ENCODE measurements around the gene THEMIS2. TPM values are rescaled to one million over a fixed set of nuclear protein-coding genes. Genes with fewer than 3 reads are reported as not detected.

THEMIS2 gene
- total and polyA plus RNA-seq, 10 of the 15 experiments (the other 5 are each of a cell fraction or from before 2014, with no cell fraction given) = 9.1 to 114 (median 38.3) TPM

GRCh38 chr1:27887215-27888021 is 15.1 kb downstream of the THEMIS2 start (continued):
- TF ChIP-seq ZNF592 (IDR thresholded peaks at IDR 0.05) (peak; percentile 7; the same call in 1 of the 2 replicates), RBBP5 (conservative IDR thresholded peaks at IDR 0.05) (no peak), ZZZ3 (IDR thresholded peaks at IDR 0.05; ENCODE audit: control insufficient read depth, insufficient read length, low read depth) (no peak), EED (IDR thresholded peaks at IDR 0.05; ENCODE audit: low read depth) (peak; percentile 87; the same call in 1 of the 2 replicates), SPI1 (IDR thresholded peaks at IDR 0.05; ENCODE audit: borderline replicate concordance, insufficient read depth, low read depth, low read length) (peak; percentile 78), ZNF207 (IDR thresholded peaks at IDR 0.05; ENCODE audit: borderline replicate concordance) (no peak), ATF7 (IDR thresholded peaks at IDR 0.05; ENCODE audit: low read depth) (0 out of 2 replicates have a peak, but pooled peaks have one; percentile 24), E2F4 (IDR thresholded peaks at IDR 0.05; ENCODE audit: low read depth, low read length) (no peak), KAT2A (conservative IDR thresholded peaks at IDR 0.05; ENCODE audit: control insufficient read depth, low read depth, low read length) (no peak), PRDM15 (CRISPR knock-in tag; IDR thresholded peaks at IDR 0.05) (no peak), CBFB (IDR thresholded peaks at IDR 0.05; ENCODE audit: low read depth) (peak; percentile 47; the same call in 1 of the 2 replicates), RELB (IDR thresholded peaks at IDR 0.05; ENCODE audit: low read depth) (0 out of 2 replicates have a peak, but pooled peaks have one; percentile 41), E2F8 (IDR thresholded peaks at IDR 0.05; ENCODE audit: low read depth, partially characterized antibody) (no peak), WRNIP1 (IDR thresholded peaks at IDR 0.05; ENCODE audit: borderline replicate concordance, low read depth, low read length) (no peak)

All from GM12878 (cell line).